HepG2 (cell line): ENCODE measurements around the gene DYNC2H1. TPM values are rescaled to one million over a fixed set of nuclear protein-coding genes. Genes with fewer than 3 reads are reported as not detected.

ENCODE experiments used
- ATAC-seq: fragments of 200-7000 bp; cut with Tn5 transposase; 3 replicates; pipeline ENCODE4 v1.9.1; 2020; ENCODE audit warnings: mild to moderate bottlenecking, moderate library complexity
- BruUV-seq: library from RNA; stranded (reverse); fragments of 400-500 nt; replicated peaks from 2 replicates; lab custom pipeline; 2021; lab: Mats Ljungman, UMichigan
- CTCF ChIA-PET: fragments of 300-600 bp; formaldehyde crosslinking; extraction: SDS; loops from one replicate; lab custom pipeline; 2021; ENCODE audit warnings: low total read pairs, inconsistent platforms, low intra/inter-chr PET ratio; lab: Yijun Ruan, JAX
- POLR2A ChIA-PET: fragments of 350-600 bp; sonication (Branson Sonifier 250); formaldehyde crosslinking; loops from one replicate; lab custom pipeline; 2020; ENCODE audit warnings: antibody characterized with exemption, inconsistent platforms; lab: Yijun Ruan, JAX
- DNase-seq: peaks from one replicate; pipeline ENCODE4 v3.0.0-alpha.2; 2015; ENCODE audit warnings: low spot score
- FAIRE-seq: peaks from 3 replicates; lab custom pipeline; 2011; peaks lifted over from hg19 to GRCh38; lab: Jason Lieb, UNC
- H2AFZ ChIP-seq: one replicate; pipeline ENCODE4 v1.6.1; 2011; ENCODE audit warnings: low read length, inconsistent platforms
- H3K27ac ChIP-seq: fragments of 300-600 bp; 3 replicates; pipeline ENCODE4 v1.8.0; 2011; ENCODE audit warnings: mixed run types, mild to moderate bottlenecking, mixed read lengths, low read length, inconsistent platforms; ENCODE audit not compliant: insufficient read depth; ENCODE audit errors: extremely low read length
- H3K27me3 ChIP-seq, 2 experiments: fragments of 200-600 bp in 1 of 2; 2 replicates in 1 of 2; 3 replicates in 1 of 2; pipeline versions ENCODE4 v1.6.0 to v1.8.0; 2011; ENCODE audit warnings: low read length in 2 of 2, mild to moderate bottlenecking in 2 of 2, moderate library complexity in 2 of 2, inconsistent platforms in 1 of 2; ENCODE audit not compliant: insufficient read depth in 2 of 2, control insufficient read depth in 1 of 2
- H3K36me3 ChIP-seq, 2 experiments: fragments of 200-600 bp in 1 of 2; replicated peaks in 1 of 2; 2 replicates in 1 of 2; 3 replicates in 1 of 2; pipeline versions ENCODE4 v1.5.1 to v1.8.0; 2011; ENCODE audit warnings: low read length in 2 of 2, inconsistent platforms in 1 of 2; ENCODE audit not compliant: insufficient read depth in 2 of 2, control insufficient read depth in 1 of 2
- H3K4me1 ChIP-seq: 2 replicates; pipeline ENCODE4 v1.5.1; 2012; ENCODE audit warnings: low read length, inconsistent platforms; ENCODE audit not compliant: insufficient read depth
- H3K4me2 ChIP-seq: 2 replicates; pipeline ENCODE4 v1.6.0; 2011; ENCODE audit warnings: low read depth, low read length, inconsistent platforms
- H3K4me3 ChIP-seq, 3 experiments: fragments of 200-600 bp in 1 of 3; sonication (generic), shearing (Covaris generic) in 1 of 3; replicated peaks in 1 of 3; 2 replicates each; pipeline ENCODE4 v1.5.1; 2011 to 2016; ENCODE audit warnings: low read length in 3 of 3, inconsistent platforms in 2 of 3, low read depth in 2 of 3, mild to moderate bottlenecking in 2 of 3, control low read depth in 1 of 3, mixed read lengths in 1 of 3; ENCODE audit not compliant: insufficient read depth in 1 of 3
- H3K79me2 ChIP-seq: one replicate; pipeline ENCODE4 v1.6.1; 2011; ENCODE audit warnings: low read length, inconsistent platforms; ENCODE audit not compliant: insufficient read depth
- H3K9ac ChIP-seq: 2 replicates; pipeline ENCODE4 v1.6.0; 2011; ENCODE audit warnings: mild to moderate bottlenecking, low read depth, low read length, inconsistent platforms; ENCODE audit not compliant: insufficient read depth
- H3K9me3 ChIP-seq: 2 replicates; pipeline ENCODE4 v1.5.1; 2012; ENCODE audit warnings: mild to moderate bottlenecking, low read length
- H4K20me1 ChIP-seq: 2 replicates; pipeline ENCODE4 v1.6.0; 2011; ENCODE audit warnings: inconsistent platforms, mild to moderate bottlenecking, low read length, moderate library complexity; ENCODE audit not compliant: insufficient read depth
- ARHGAP35 ChIP-seq: sonication (generic); formaldehyde crosslinking; IDR thresholded peaks from 2 replicates; pipeline ENCODE4 v1.9.0; 2022; ENCODE audit warnings: mild to moderate bottlenecking, inconsistent platforms, moderate library complexity, missing genetic modification reagents, borderline replicate concordance
- BCL3 ChIP-seq: sonication (generic); formaldehyde crosslinking; IDR thresholded peaks from 2 replicates; pipeline ENCODE4 v1.5.1; 2020; ENCODE audit warnings: mild to moderate bottlenecking, missing genetic modification reagents, moderate library complexity
- FOSL1 ChIP-seq: sonication (generic); formaldehyde crosslinking; IDR thresholded peaks from 2 replicates; pipeline ENCODE4 v1.9.0; 2021; ENCODE audit warnings: missing genetic modification reagents, borderline replicate concordance
- FOXM1 ChIP-seq: sonication (generic); formaldehyde crosslinking; IDR thresholded peaks from 2 replicates; pipeline ENCODE4 v1.5.0; 2020; ENCODE audit warnings: missing genetic modification reagents
- HOXA5 ChIP-seq: sonication (generic); formaldehyde crosslinking; IDR thresholded peaks from 2 replicates; pipeline ENCODE4 v1.4.0; 2020; ENCODE audit warnings: missing genetic modification reagents
- KLF6 ChIP-seq: IDR thresholded peaks from 2 replicates; pipeline ENCODE4 v1.8.0; 2016; ENCODE audit warnings: missing biosample characterization, missing genetic modification reagents
- MAFK ChIP-seq, 2 experiments: IDR thresholded peaks in 1 of 2; conservative IDR thresholded peaks in 1 of 2; 2 replicates each; pipeline ENCODE4 v1.6.1; 2011; ENCODE audit warnings: improper control_type of control experiment in 2 of 2, low read length in 2 of 2
- MLX ChIP-seq: IDR thresholded peaks from 2 replicates; pipeline ENCODE4 v1.6.1; 2016
- NR2C2 ChIP-seq: sonication (generic); formaldehyde crosslinking; IDR thresholded peaks from 2 replicates; pipeline ENCODE4 v1.4.0; 2020; ENCODE audit warnings: missing genetic modification reagents, mild to moderate bottlenecking, moderate library complexity, borderline replicate concordance
- TSC22D2 ChIP-seq: sonication (generic); formaldehyde crosslinking; IDR thresholded peaks from 2 replicates; pipeline ENCODE4 v1.5.1; 2020; ENCODE audit warnings: missing genetic modification reagents, mild to moderate bottlenecking, borderline replicate concordance
- ZNF10 ChIP-seq: sonication (generic); formaldehyde crosslinking; IDR thresholded peaks from 2 replicates; pipeline ENCODE4 v1.4.0; 2020; ENCODE audit warnings: mild to moderate bottlenecking, low read depth, missing genetic modification reagents, borderline replicate concordance
- ZNF496 ChIP-seq: sonication (generic); formaldehyde crosslinking; IDR thresholded peaks from 2 replicates; pipeline ENCODE4 v1.8.1; 2023; ENCODE audit warnings: mild to moderate bottlenecking, moderate library complexity, missing genetic modification reagents; ENCODE audit not compliant: insufficient replicate concordance
- ZNF687 ChIP-seq: sonication (generic); formaldehyde crosslinking; IDR thresholded peaks from 2 replicates; pipeline ENCODE4 v1.5.1; 2020; ENCODE audit warnings: mild to moderate bottlenecking, missing genetic modification reagents, moderate library complexity
- ZNF792 ChIP-seq: IDR thresholded peaks from 2 replicates; pipeline ENCODE4 v1.6.1; 2016
- WGBS: methylation state at CpG from one replicate; pipeline ENCODE4 v1.1.6; 2017; ENCODE audit warnings: low lambda C conversion rate; 5-methylcytosine and 5-hydroxymethylcytosine counted together
- in situ Hi-C: cut with HindIII; loops from 2 replicates; pipeline ENCODE4 v1.10.0; 2017; ENCODE audit warnings: low pct_unique_long_range_greater_than_20kb; ENCODE audit not compliant: extremely low pct_ligation_motif_present
- intact Hi-C: fragments of 100-400 bp; cut with micrococcal nuclease; formaldehyde crosslinking; loops from one replicate; pipeline ENCODE4 v1.10.0; 2022; ENCODE audit not compliant: unreplicated experiment
- polyA plus RNA-seq, 8 experiments: library from polyadenylated mRNA; depleted of rRNA in 3 of 8; stranded (reverse) in 7 of 8; unstranded in 1 of 8; fragments of >200 nt; fragmentation: Illumina TruSeq in 4 of 8; extraction: Trizol in 4 of 8; gene quantifications; 2 replicates each; pipeline versions ENCODE4 v1.2.1 to v1.2.3, GENCODE V29; 2011 to 2016; ENCODE audit warnings: low read depth in 4 of 8, missing spikeins in 1 of 8, mixed read lengths in 1 of 8; ENCODE audit not compliant: insufficient read depth in 1 of 8
- total RNA-seq, 5 experiments: library from RNA; depleted of rRNA; stranded (reverse); fragments of >200 nt; fragmentation: Illumina TruSeq; extraction: Trizol; gene quantifications; 2 replicates each; pipeline ENCODE4 v1.2.3, GENCODE V29; 2016; ENCODE audit warnings: low read depth in 1 of 5
- TF ChIP-seq, protein P1 (sequence below): sonication (generic); formaldehyde crosslinking; conservative IDR thresholded peaks from 2 replicates; pipeline ENCODE4 v1.8.0; 2022; ENCODE audit warnings: missing genetic modification reagents

DYNC2H1 gene
- total and polyA plus RNA-seq, 2 of the 13 experiments (the other 11 are each of a cell fraction or from before 2014, with no cell fraction given), result 0.49 to 0.66 TPM

- intact Hi-C loops, result loop anchor here (1.0 kb wide), 1 partner anchor 17 kb away; the partner anchor contains the start of gene DYNC2H1
- FAIRE-seq (peak; percentile 96), DNase-seq (peak; percentile 91), ATAC-seq (peak; percentile 98)
- H3K4me2 ChIP-seq, result peak within 1 kb of the TSS; percentile 90
- peaks cover 0 to 7% of the 10 kb centered on the region in 2 experiments; a peak in 1 of 5 replicates for H3K36me3 ChIP-seq
- POLR2A ChIA-PET, result interaction anchor here (0.6 to 3.1 kb wide), 2 partner anchors 17 to 21 kb away, joined by 3 to 49 read pairs; partner anchors contain the start of gene DYNC2H1
- peak within 1 kb of the TSS; percentile 85 for H3K9ac ChIP-seq
- peaks cover 38% of the 10 kb centered on the region for H3K79me2 ChIP-seq
- peak within 1 kb of the TSS; percentile 83 to 91 (median 87) for H3K4me3 ChIP-seq
- peaks cover 3% of the 10 kb centered on the region; the same call in 1 of the 2 replicates for H4K20me1 ChIP-seq
- WGBS, result 1% methylated on average over 11 of the region's 54 CpGs
- no peaks in the 10 kb centered on the region; a peak in 1 of 5 replicates for H3K27me3 ChIP-seq
- in situ Hi-C loops, result no loop called here
- H2AFZ ChIP-seq, result peak within 1 kb of the TSS; percentile 92
- H3K27ac ChIP-seq, result peak within 1 kb of the TSS; percentile 84
- no peaks in the 10 kb centered on the region for H3K9me3 ChIP-seq
- BruUV-seq, result no TSS peak
- H3K4me1 ChIP-seq, result peaks cover 31% of the 10 kb centered on the region
- CTCF ChIA-PET, result no interaction called here
- peak; percentile 95 for TF ChIP-seq ZNF687 (CRISPR knock-in tag)
- TF ChIP-seq HOXA5 (CRISPR knock-in tag), result peak; percentile 86; the same call in 1 of the 2 replicates
- TF ChIP-seq ARHGAP35, result no peak; the same call in 1 of the 2 replicates
- TF ChIP-seq NR2C2 (CRISPR knock-in tag), result peak; percentile 99
- TF ChIP-seq ZNF792 (CRISPR knock-in tag), result peak; percentile 61; the same call in 1 of the 2 replicates
- TF ChIP-seq ZNF496 (CRISPR knock-in tag), result no peak
- TF ChIP-seq MAFK (conservative IDR thresholded peaks at IDR 0.05 in 1 of 2, IDR thresholded peaks at IDR 0.05 in 1 of 2; ENCODE audit: low read length in 2 of 2), result no peak
- TF ChIP-seq KLF6 (CRISPR knock-in tag), result peak; percentile 80; the same call in 1 of the 2 replicates
- no peak for TF ChIP-seq TSC22D2 (CRISPR knock-in tag)
- TF ChIP-seq BCL3 (CRISPR knock-in tag), result peak; percentile 73
- TF ChIP-seq MLX (CRISPR knock-in tag), result peak; percentile 37; the same call in 1 of the 2 replicates
- TF ChIP-seq, protein P1, sequence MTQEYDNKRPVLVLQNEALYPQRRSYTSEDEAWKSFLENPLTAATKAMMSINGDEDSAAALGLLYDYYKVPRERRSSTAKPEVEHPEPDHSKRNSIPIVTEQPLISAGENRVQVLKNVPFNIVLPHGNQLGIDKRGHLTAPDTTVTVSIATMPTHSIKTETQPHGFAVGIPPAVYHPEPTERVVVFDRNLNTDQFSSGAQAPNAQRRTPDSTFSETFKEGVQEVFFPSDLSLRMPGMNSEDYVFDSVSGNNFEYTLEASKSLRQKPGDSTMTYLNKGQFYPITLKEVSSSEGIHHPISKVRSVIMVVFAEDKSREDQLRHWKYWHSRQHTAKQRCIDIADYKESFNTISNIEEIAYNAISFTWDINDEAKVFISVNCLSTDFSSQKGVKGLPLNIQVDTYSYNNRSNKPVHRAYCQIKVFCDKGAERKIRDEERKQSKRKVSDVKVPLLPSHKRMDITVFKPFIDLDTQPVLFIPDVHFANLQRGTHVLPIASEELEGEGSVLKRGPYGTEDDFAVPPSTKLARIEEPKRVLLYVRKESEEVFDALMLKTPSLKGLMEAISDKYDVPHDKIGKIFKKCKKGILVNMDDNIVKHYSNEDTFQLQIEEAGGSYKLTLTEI (CRISPR knock-in tag), result no peak
- no peak for TF ChIP-seq FOSL1 (CRISPR knock-in tag)
- no peak for TF ChIP-seq FOXM1 (CRISPR knock-in tag)
- no peak for TF ChIP-seq ZNF10 (CRISPR knock-in tag)
These were observed 17.3 kb upstream of the DYNC2H1 start, which contains the start of gene DCUN1D5 for GRCh38 chr11:103091801-103092524. Gene DCUN1D5 (minus strand): TSS chr11:103092160. CDS start chr11:103091872, 288 bp downstream.
